Adrenal gland (tissue), 5 donors: ENCODE measurements around the gene GAS2L2.

ENCODE experiments used
- CTCF ChIP-seq, 6 experiments: fragments of 450-650 bp in 4 of 6; fragments of 200-600 bp in 2 of 6; sonication (generic) in 1 of 6; IDR thresholded peaks; 1 replicate in 5 of 6; 2 replicates in 1 of 6; pipeline versions ENCODE4 v1.5.1 to v1.8.0; 2016 to 2021; ENCODE audit warnings: antibody characterized with exemption in 6 of 6, mild to moderate bottlenecking in 2 of 6, moderate library complexity in 1 of 6
- POLR2A ChIP-seq, 2 donors: fragments of 450-650 bp; IDR thresholded peaks; one replicate each; pipeline ENCODE4 v1.6.1; 2017; ENCODE audit warnings: antibody characterized with exemption in 2 of 2, mild to moderate bottlenecking in 2 of 2, moderate library complexity in 1 of 2
- donor health status: DM: no; HTN: no; CAD: no.

GRCh38 chr17:35698800-35699199 lies 54.2 kb downstream of the GAS2L2 start:
- TF ChIP-seq CTCF (IDR thresholded peaks at IDR 0.05) (no peak), POLR2A (IDR thresholded peaks at IDR 0.05) (no peak)
